IMR-90 (cell line): ENCODE data around the gene SRC. TPM values are rescaled to one million over a fixed set of nuclear protein-coding genes. Genes with fewer than 3 reads are reported as not detected.

Experiments
- ATAC-seq: fragments of 200-7000 bp; cut with Tn5 transposase; 2 replicates; pipeline ENCODE4 v1.9.1; 2020; ENCODE audit warnings: low read depth, mild to moderate bottlenecking, moderate library complexity
- BruUV-seq: library from RNA; stranded (reverse); fragments of 400-500 nt; replicated peaks from 2 replicates; lab custom pipeline; 2021; lab: Mats Ljungman, UMichigan
- CTCF ChIA-PET: fragments of 300-600 bp; formaldehyde crosslinking; extraction: SDS; loops from one replicate; lab custom pipeline; 2021; ENCODE audit warnings: antibody characterized with exemption; lab: Yijun Ruan, JAX
- POLR2A ChIA-PET: fragments of 300-600 bp; sonication (Branson Sonifier 250); formaldehyde crosslinking; loops from one replicate; lab custom pipeline; 2022; ENCODE audit warnings: antibody characterized with exemption; ENCODE audit not compliant: unreplicated experiment; lab: Charles Lee
- DNase-seq: peaks from one replicate; pipeline ENCODE4 v3.0.0; 2013
- H2AFZ ChIP-seq: replicated peaks from 2 replicates; pipeline ENCODE3; 2013; ENCODE audit warnings: low read length, mild to moderate bottlenecking; ENCODE audit not compliant: poor library complexity
- H2AK5ac ChIP-seq: 2 replicates; pipeline ENCODE4 v1.6.1; 2013; ENCODE audit warnings: low read depth, low read length, inconsistent platforms
- H2AK9ac ChIP-seq: replicated peaks from 2 replicates; pipeline ENCODE3; 2013; ENCODE audit warnings: mild to moderate bottlenecking, low read depth, low read length, moderate library complexity; ENCODE audit not compliant: poor library complexity
- H2BK120ac ChIP-seq: 2 replicates; pipeline ENCODE4 v1.6.1; 2013; ENCODE audit warnings: low read depth, low read length, inconsistent platforms
- H2BK15ac ChIP-seq: 3 replicates; pipeline ENCODE4 v1.6.1; 2013; ENCODE audit warnings: low read depth, low read length, inconsistent platforms
- H2BK20ac ChIP-seq: 2 replicates; pipeline ENCODE4 v1.6.1; 2013; ENCODE audit warnings: low read depth, mild to moderate bottlenecking, inconsistent platforms, low read length, moderate library complexity
- H2BK5ac ChIP-seq: 2 replicates; pipeline ENCODE4 v1.6.1; 2013; ENCODE audit warnings: mild to moderate bottlenecking, low read depth, low read length, inconsistent platforms; ENCODE audit not compliant: poor library complexity, severe bottlenecking
- H3K14ac ChIP-seq: replicated peaks from 2 replicates; pipeline ENCODE4 v1.6.1; 2013; ENCODE audit warnings: low read depth, low read length, inconsistent platforms
- H3K18ac ChIP-seq: 2 replicates; pipeline ENCODE4 v1.6.1; 2013; ENCODE audit warnings: low read depth, low read length, control low read depth
- H3K23ac ChIP-seq: 2 replicates; pipeline ENCODE4 v1.6.1; 2013; ENCODE audit warnings: low read depth, low read length, inconsistent platforms
- H3K27ac ChIP-seq: 2 replicates; pipeline ENCODE4 v1.5.1; 2013; ENCODE audit warnings: mild to moderate bottlenecking, control low read depth, low read length; ENCODE audit not compliant: insufficient read depth
- H3K27me3 ChIP-seq: 2 replicates; pipeline ENCODE4 v1.6.1; 2013; ENCODE audit warnings: low read length; ENCODE audit not compliant: control insufficient read depth, insufficient read depth
- H3K36me3 ChIP-seq: 2 replicates; pipeline ENCODE4 v1.6.1; 2013; ENCODE audit warnings: low read length, mixed read lengths; ENCODE audit not compliant: control insufficient read depth, insufficient read depth
- H3K4ac ChIP-seq: 2 replicates; pipeline ENCODE4 v1.6.1; 2013; ENCODE audit warnings: low read depth, low read length, inconsistent platforms
- H3K4me1 ChIP-seq: 2 replicates; pipeline ENCODE4 v1.6.1; 2013; ENCODE audit warnings: low read length, mixed read lengths; ENCODE audit not compliant: control insufficient read depth, insufficient read depth
- H3K4me2 ChIP-seq: 2 replicates; pipeline ENCODE4 v1.6.1; 2013; ENCODE audit warnings: low read depth, mild to moderate bottlenecking, control low read depth, low read length, moderate library complexity
- H3K4me3 ChIP-seq: 2 replicates; pipeline ENCODE4 v1.5.1; 2013; ENCODE audit warnings: low read depth, mild to moderate bottlenecking, control low read depth, low read length, moderate library complexity; ENCODE audit not compliant: insufficient read depth
- H3K56ac ChIP-seq: 2 replicates; pipeline ENCODE4 v1.6.1; 2013; ENCODE audit warnings: low read length, inconsistent platforms; ENCODE audit not compliant: insufficient read depth; ENCODE audit errors: extremely low read depth
- H3K79me1 ChIP-seq, 2 experiments: 2 replicates each; pipeline ENCODE4 v1.6.1; 2013; ENCODE audit warnings: low read length in 2 of 2, inconsistent platforms in 1 of 2, low read depth in 1 of 2
- H3K9ac ChIP-seq: 2 replicates; pipeline ENCODE4 v1.6.1; 2013; ENCODE audit warnings: low read depth, low read length, control low read depth
- H3K9me1 ChIP-seq: 2 replicates; pipeline ENCODE4 v1.6.1; 2013; ENCODE audit warnings: low read length, inconsistent platforms; ENCODE audit not compliant: insufficient read depth
- H3K9me3 ChIP-seq: 2 replicates; pipeline ENCODE4 v1.6.1; 2013; ENCODE audit warnings: low read length; ENCODE audit not compliant: control insufficient read depth, insufficient read depth
- H4K20me1 ChIP-seq: 2 replicates; pipeline ENCODE4 v1.6.1; 2013; ENCODE audit warnings: low read length, inconsistent platforms; ENCODE audit not compliant: insufficient read depth
- H4K5ac ChIP-seq: 2 replicates; pipeline ENCODE4 v1.6.1; 2013; ENCODE audit warnings: mild to moderate bottlenecking, low read depth, low read length, control low read depth
- H4K8ac ChIP-seq, 2 experiments: 2 replicates each; pipeline ENCODE4 v1.6.1; 2013; ENCODE audit warnings: low read depth in 2 of 2, low read length in 2 of 2, control low read depth in 1 of 2, inconsistent platforms in 1 of 2
- H4K91ac ChIP-seq: 2 replicates; pipeline ENCODE4 v1.6.1; 2013; ENCODE audit warnings: low read depth, low read length, inconsistent platforms; ENCODE audit not compliant: insufficient read depth
- SMC3 ChIP-seq: fragments of 150-350 bp; IDR thresholded peaks from 2 replicates; pipeline ENCODE4 v1.6.1; 2016; ENCODE audit warnings: low read depth, mild to moderate bottlenecking, antibody characterized with exemption, low read length, moderate library complexity
- WGBS, 2 experiments: methylation state at CpG; one replicate each; pipeline versions ENCODE4 v1.1.5 to v1.1.7; 2013; ENCODE audit warnings: missing lambda C conversion rate in 2 of 2; ENCODE audit not compliant: insufficient read length in 1 of 2; ENCODE audit errors: extremely low coverage in 2 of 2; 5-methylcytosine and 5-hydroxymethylcytosine counted together
- dilution Hi-C: fragments of 300-500 bp; cut with HindIII; formaldehyde crosslinking; loops from one replicate; pipeline ENCODE4 v1.14.3; 2018; ENCODE audit warnings: low sequenced_read_pairs; ENCODE audit not compliant: unreplicated experiment
- in situ Hi-C: fragments of 300-500 bp; cut with MboI; formaldehyde crosslinking; loops from 3 replicates; pipeline ENCODE4 v1.14.3; 2019; ENCODE audit warnings: low sequenced_read_pairs, inconsistent platforms, mixed read lengths
- intact Hi-C: fragments of 100-400 bp; cut with micrococcal nuclease; formaldehyde crosslinking; loops from 2 replicates; pipeline ENCODE4 v1.10.0; 2022
- polyA plus RNA-seq, 3 experiments: library from polyadenylated mRNA; depleted of rRNA; stranded (reverse); fragments of >200 nt; gene quantifications; 2 replicates each; pipeline ENCODE4 v1.2.3, GENCODE V29; 2012; ENCODE audit warnings: low replicate concordance in 1 of 3
- total RNA-seq: library from RNA; depleted of rRNA; stranded (reverse); fragments of >200 nt; gene quantifications from 2 replicates; pipeline ENCODE4 v1.2.3, GENCODE V29; 2012

SRC gene
- total and polyA plus RNA-seq, 2 of the 4 experiments (the other 2 are of a cell fraction), result 7.0 to 24.2 TPM

DNA sequence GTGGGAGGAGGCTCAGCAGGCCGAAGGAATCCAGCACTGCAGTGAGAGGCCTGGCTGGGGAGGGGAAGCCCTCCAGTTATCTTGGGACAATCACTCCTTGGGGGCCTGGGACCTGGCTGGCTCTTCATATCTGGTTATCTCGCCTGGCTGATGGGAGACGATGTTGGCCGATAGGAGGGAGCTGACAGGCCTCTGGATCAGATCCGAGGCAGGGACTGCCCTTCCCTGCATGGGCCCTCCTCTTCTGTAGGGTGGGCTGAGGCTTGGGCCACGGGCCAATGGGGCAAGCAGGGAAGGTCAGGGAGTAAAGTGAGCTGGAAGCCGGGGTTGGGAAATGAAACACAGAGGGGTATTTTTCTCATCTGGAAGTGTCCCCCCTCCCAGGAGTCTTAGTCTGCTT is 31.3 kb upstream of the SRC start:
- Histone ChIP-seq H3K36me3 (peaks cover 33% of the 10 kb centered on the region), H4K8ac (peak overlapping the region; percentile 13 to 64), H2BK15ac (peak overlapping the region; percentile 17; the same call in 1 of the 3 replicates), H3K9ac (peak overlapping the region; percentile 6; the same call in 1 of the 2 replicates), H2BK20ac (0 out of 2 replicates have a peak overlapping the region, but pooled peaks have one; percentile 2), H3K18ac (peak overlapping the region; percentile 22), H3K27ac (peak overlapping the region; percentile 69), H3K4me2 (peak overlapping the region; percentile 48; the same call in 1 of the 2 replicates), H4K5ac (peak overlapping the region; percentile 51), H3K79me1 (peaks cover 23 to 69% of the 10 kb centered on the region in 2 experiments), H2AFZ (peak overlapping the region; percentile 78), H3K27me3 (no peaks in the 10 kb centered on the region), H2AK5ac (peak overlapping the region; percentile 85), H3K56ac (peak overlapping the region; percentile 2; the same call in 1 of the 2 replicates), H3K4ac (peak overlapping the region; percentile 68), H3K9me3 (no peaks in the 10 kb centered on the region), H3K4me1 (peaks cover 35% of the 10 kb centered on the region), H3K23ac (peak overlapping the region; percentile 67), H2BK5ac (peak overlapping the region; percentile 73), H3K14ac (peak overlapping the region; percentile 39), H2AK9ac (peak overlapping the region; percentile 66), H4K20me1 (peaks cover 8% of the 10 kb centered on the region), H2BK120ac (peak overlapping the region; percentile 83), H3K4me3 (no peak overlapping the region), H3K9me1 (peaks cover 42% of the 10 kb centered on the region), H4K91ac (peak overlapping the region; percentile 36)
- ChIA-PET CTCF (no interaction called here), POLR2A (no interaction called here)
- dilution Hi-C loops (no loop called here), in situ Hi-C loops (no loop called here), intact Hi-C loops (no loop called here)
- BruUV-seq, result no TSS peak
- 29% methylated on average over 2 of the region's 7 CpGs; no CpG with 5 or more reads in 1 of the 2 experiments for WGBS, 2 experiments
- peak; percentile 32 for ATAC-seq
- peak; percentile 13 for DNase-seq
- TF ChIP-seq SMC3, result no peak
